Right lobe of liver (tissue), 6 donors: Measurements from ENCODE around the gene CTCF. TPM values are rescaled to one million over a fixed set of nuclear protein-coding genes. Genes with fewer than 3 reads are reported as not detected.
"Not testable (repeated sequence)": the region's sequence is repeated elsewhere in the genome, so short reads cannot be mapped to it uniquely, and the experiment has no call there.

Source experiments
- ATAC-seq, 4 donors: fragments of 200-7000 bp; cut with Tn5 transposase; one replicate each; pipeline ENCODE4 v1.9.1; 2020; ENCODE audit warnings: mild to moderate bottlenecking in 4 of 4, moderate library complexity in 4 of 4
- DNase-seq, 3 donors: peaks; one replicate each; pipeline ENCODE4 v3.0.0-alpha.2; 2020
- H3K27ac ChIP-seq, 3 donors: fragments of 200-600 bp; one replicate each; pipeline ENCODE4 v1.8.0; 2022
- H3K27me3 ChIP-seq, 2 donors: fragments of 200-600 bp; one replicate each; pipeline ENCODE4 v1.8.0; 2022
- H3K36me3 ChIP-seq, 4 donors: fragments of 200-600 bp; sonication (generic) in 1 of 4; one replicate each; pipeline versions ENCODE4 v1.5.1 to v1.8.0; 2017 to 2022; ENCODE audit warnings: control low read depth in 1 of 4
- H3K4me1 ChIP-seq, 4 donors: fragments of 200-600 bp; sonication (generic) in 1 of 4; one replicate each; pipeline versions ENCODE4 v1.5.1 to v1.8.0; 2017 to 2022; ENCODE audit warnings: control low read depth in 1 of 4
- H3K4me3 ChIP-seq, 3 donors: fragments of 200-600 bp; one replicate each; pipeline ENCODE4 v1.8.0; 2022
- H3K9me3 ChIP-seq, 4 donors: fragments of 200-600 bp; sonication (generic) in 1 of 4; one replicate each; pipeline versions ENCODE4 v1.5.1 to v1.8.0; 2017 to 2022; ENCODE audit warnings: control low read depth in 1 of 4
- CTCF ChIP-seq, 4 donors: fragments of 200-600 bp in 3 of 4; fragments of 450-650 bp in 1 of 4; IDR thresholded peaks; one replicate each; pipeline versions ENCODE4 v1.5.1 to v1.8.0; 2016 to 2022; ENCODE audit warnings: antibody characterized with exemption in 4 of 4, mild to moderate bottlenecking in 2 of 4
- POLR2A ChIP-seq: fragments of 450-650 bp; IDR thresholded peaks from one replicate; pipeline ENCODE4 v1.6.1; 2017; ENCODE audit warnings: antibody characterized with exemption, mild to moderate bottlenecking
- WGBS: methylation state at CpG from one replicate; pipeline ENCODE4 v1.1.6; 2018; ENCODE audit warnings: low coverage, low lambda C conversion rate; ENCODE audit not compliant: insufficient coverage; ENCODE audit errors: missing lambda C conversion rate; 5-methylcytosine and 5-hydroxymethylcytosine counted together
- intact Hi-C, 2 donors: fragments of 100-400 bp; cut with DNase I; formaldehyde crosslinking; loops; one replicate each; pipeline versions ENCODE4 v1.11.2 to v1.14.1; 2022
- long read RNA-seq: library from polyadenylated mRNA; unstranded; transcript quantifications from one replicate; pipeline ENCODE4 v2.0.0, GENCODE V29; 2019
- total RNA-seq, 6 experiments: library from RNA; depleted of rRNA in 2 of 6; stranded (reverse); fragments of >200 nt in 2 of 6; fragmentation: NEBNext Ultra II Directional in 3 of 6; extraction: Animal tissue kit (Norgen Biotek cat#: 25700) in 3 of 6; gene quantifications; one replicate each; pipeline versions ENCODE4 v1.1.0 to v1.2.4, GENCODE V29; 2016 to 2023
- donor health status: DM: no; HTN: yes; CAD: no.
- donor health status: DM: no; HTN: no; CAD: no.
- donor health status: DM: no; HTN: no; CAD: no.
- donor health status: DM: no; HTN: yes; CAD: no.
- donor health status: DM: no; HTN: yes; CAD: no.

The CTCF gene, protein sequence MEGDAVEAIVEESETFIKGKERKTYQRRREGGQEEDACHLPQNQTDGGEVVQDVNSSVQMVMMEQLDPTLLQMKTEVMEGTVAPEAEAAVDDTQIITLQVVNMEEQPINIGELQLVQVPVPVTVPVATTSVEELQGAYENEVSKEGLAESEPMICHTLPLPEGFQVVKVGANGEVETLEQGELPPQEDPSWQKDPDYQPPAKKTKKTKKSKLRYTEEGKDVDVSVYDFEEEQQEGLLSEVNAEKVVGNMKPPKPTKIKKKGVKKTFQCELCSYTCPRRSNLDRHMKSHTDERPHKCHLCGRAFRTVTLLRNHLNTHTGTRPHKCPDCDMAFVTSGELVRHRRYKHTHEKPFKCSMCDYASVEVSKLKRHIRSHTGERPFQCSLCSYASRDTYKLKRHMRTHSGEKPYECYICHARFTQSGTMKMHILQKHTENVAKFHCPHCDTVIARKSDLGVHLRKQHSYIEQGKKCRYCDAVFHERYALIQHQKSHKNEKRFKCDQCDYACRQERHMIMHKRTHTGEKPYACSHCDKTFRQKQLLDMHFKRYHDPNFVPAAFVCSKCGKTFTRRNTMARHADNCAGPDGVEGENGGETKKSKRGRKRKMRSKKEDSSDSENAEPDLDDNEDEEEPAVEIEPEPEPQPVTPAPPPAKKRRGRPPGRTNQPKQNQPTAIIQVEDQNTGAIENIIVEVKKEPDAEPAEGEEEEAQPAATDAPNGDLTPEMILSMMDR
- total RNA-seq, result 10 to 100 TPM; 14.3 to 18.5 (median 17.0) TPM
- long read RNA-seq, result 0 reads

DNA sequence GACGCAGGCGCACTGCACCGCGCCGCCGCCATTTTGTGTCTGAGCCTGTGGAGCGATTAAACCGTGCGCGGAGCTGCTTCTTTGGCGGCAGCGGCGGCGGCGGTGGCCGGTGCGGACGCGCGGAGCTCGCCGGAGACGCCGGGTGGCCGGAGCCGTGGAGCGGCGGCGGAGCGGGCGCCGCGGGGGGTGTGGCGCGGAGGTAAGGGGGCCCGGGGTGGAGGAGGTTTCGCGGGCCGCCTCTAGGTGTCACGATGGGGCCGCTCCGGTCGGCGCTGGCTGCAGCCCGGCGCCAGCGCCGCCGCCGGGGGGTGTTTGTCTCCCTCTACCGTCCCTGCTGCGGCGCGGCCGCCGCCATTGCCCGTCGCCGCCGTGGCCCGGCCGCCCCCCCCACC is at the start of gene CTCF:
Gene CTCF, plus strand, starts transcription at position 1 of the 392 bp plus-strand sequence. CDS start 48,307 bp downstream, outside the sequence.
- peak within 1 kb of the TSS; percentile 94 to 98 (median 96) for H3K4me3 ChIP-seq
- no peaks in the 10 kb centered on the region for H3K9me3 ChIP-seq
- H3K27ac ChIP-seq, result peak within 1 kb of the TSS; percentile 95 to 98 (median 97)
- H3K36me3 ChIP-seq, result no peaks in the 10 kb centered on the region
- ATAC-seq, result peak; percentile 60 to 70 (median 66)
- intact Hi-C loops, result no loop called here
- H3K4me1 ChIP-seq, result peaks cover 0 to 25% (median 14%) of the 10 kb centered on the region in 4 donors
- H3K27me3 ChIP-seq, result no peaks in the 10 kb centered on the region
- no CpG with 5 or more reads among the region's 62 CpGs for WGBS
- peak; percentile 89 to 92 (median 91) for DNase-seq
- TF ChIP-seq CTCF (IDR thresholded peaks at IDR 0.05) (peak; percentile 41 to 88 (median 69)), POLR2A (peak; percentile 42)

DNA sequence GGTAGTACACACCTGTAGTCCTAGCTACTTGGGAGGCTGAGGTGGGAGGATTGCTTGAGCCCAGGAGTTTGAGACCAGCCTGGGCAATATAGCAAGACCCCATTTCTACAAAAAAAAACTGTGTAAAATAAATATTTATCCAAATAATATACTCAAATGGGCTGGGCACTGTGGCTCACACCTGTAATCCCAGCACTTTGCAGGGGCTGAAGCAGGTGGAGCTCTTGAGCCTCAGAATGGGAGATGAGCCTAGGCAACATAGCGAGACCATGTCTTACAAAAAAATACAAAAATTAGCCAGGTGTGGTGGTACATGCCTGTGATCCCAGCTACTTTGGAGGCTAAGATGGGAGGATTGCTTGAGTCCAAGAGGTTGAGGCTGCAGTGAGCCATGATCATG is 48.4 kb upstream of the CTCF start:
- WGBS, result 88% methylated on average over 1 of the region's 1 CpG
- H3K36me3 ChIP-seq, H3K27me3 ChIP-seq, H3K4me3 ChIP-seq, H3K9me3 ChIP-seq, H3K4me1 ChIP-seq, intact Hi-C loops, DNase-seq, H3K27ac ChIP-seq: not testable (repeated sequence)
- peak in 1 of 4 donors; percentile 13 for ATAC-seq

DNA sequence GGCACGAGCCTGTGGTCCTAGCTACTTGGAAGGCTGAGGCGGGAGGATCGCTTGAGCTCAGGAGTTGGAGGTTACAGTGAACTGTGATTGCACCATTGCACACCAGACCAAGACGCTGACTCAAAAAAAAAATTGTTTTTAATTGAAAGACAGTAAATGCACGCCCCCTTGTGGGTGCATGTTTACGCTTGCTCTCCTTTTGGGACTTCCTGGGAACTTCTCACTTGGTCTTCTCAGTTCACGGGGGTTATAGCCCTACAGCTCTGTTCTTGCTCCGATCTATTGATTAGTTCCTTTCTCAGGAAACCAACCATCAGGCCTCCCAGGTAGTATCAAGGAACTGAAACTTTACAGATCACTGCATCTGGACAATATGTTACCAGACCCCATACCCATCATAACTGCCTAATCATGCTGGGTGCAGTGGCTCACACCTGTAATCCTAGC is 47.9 kb upstream of the CTCF start:
- 5% methylated on average over 7 of the region's 8 CpGs for WGBS
- intact Hi-C loops, result no loop called here
- no peak overlapping the region for H3K27ac ChIP-seq
- H3K4me1 ChIP-seq, result no peaks in the 10 kb centered on the region
- peak in 2 of 3 donors; percentile 70 to 76 for DNase-seq
- no peak for TF ChIP-seq POLR2A
- peak; percentile 64 to 74 (median 66) for TF ChIP-seq CTCF (IDR thresholded peaks at IDR 0.05)
- no peaks in the 10 kb centered on the region for H3K36me3 ChIP-seq
- ATAC-seq, result peak; percentile 78 to 92 (median 88)
- H3K4me3 ChIP-seq, result no peak overlapping the region
- no peaks in the 10 kb centered on the region for H3K27me3 ChIP-seq
- H3K9me3 ChIP-seq, result no peaks in the 10 kb centered on the region

DNA sequence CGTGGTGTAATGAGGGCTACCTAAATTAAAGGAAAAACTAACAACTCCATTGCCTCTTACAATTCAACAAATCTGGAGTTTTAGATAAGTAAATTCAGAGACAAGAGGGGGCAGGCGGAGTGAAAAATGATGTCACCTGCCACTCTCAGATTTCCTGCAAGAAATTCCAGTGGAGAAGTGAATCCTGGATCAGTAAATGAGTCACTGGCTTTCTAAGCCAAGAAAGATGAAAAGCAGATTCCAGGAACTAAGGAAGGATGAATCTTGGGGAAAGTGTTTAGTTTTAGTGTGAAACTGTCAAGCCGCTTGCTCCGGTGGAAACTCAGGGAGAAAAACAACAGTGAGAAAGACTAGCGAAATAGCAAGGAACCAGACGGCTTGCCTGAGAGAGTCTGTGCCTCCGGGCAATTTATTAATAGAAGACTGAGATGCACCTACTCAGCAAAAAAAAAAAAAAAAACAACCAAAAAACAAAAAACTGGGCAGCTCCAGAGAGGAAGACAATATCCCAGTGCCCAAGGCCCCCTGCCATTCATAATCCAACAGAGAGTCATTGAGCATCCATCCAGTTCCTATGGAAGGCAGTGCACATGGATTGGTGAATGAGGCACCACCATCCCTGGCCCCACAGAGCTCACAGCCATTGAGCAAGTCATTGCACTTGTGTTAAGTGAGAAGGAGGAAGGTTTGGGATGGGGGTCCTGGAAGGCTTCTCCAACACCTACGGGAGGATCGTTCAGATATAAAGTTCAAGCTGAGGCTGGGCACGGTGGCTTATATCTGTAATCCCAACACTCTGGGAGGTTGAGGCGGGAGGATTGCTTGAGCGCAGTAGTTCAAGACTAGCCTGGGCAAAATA is 45.8 kb upstream of the CTCF start:
- WGBS, result 90% methylated on average over 12 of the region's 12 CpGs
- Histone ChIP-seq H3K4me3 (no peak overlapping the region), H3K27ac (no peak overlapping the region), H3K9me3 (no peaks in the 10 kb centered on the region), H3K27me3 (no peaks in the 10 kb centered on the region), H3K4me1 (peaks cover 0 to 5% (median 0%) of the 10 kb centered on the region in 4 donors), H3K36me3 (no peaks in the 10 kb centered on the region)
- intact Hi-C loops, result no loop called here
- no peak for TF ChIP-seq POLR2A
- TF ChIP-seq CTCF (IDR thresholded peaks at IDR 0.05), result no peak
- ATAC-seq, result no peak
- DNase-seq, result no peak
